Epithelial cell of esophagus (primary cell): ENCODE results near the gene NOD2.

ENCODE experiments used
- DNase-seq: peaks from one replicate; pipeline ENCODE4 v3.0.0; 2010; ENCODE audit warnings: low read depth
- H3K4me3 ChIP-seq: 2 replicates; pipeline ENCODE4 v1.5.1; 2011; ENCODE audit warnings: mild to moderate bottlenecking, low read length, control low read depth
- TF ChIP-seq, protein P1 (sequence below): IDR thresholded peaks from 2 replicates; pipeline ENCODE4 v1.5.1; 2011; ENCODE audit warnings: low read depth, mild to moderate bottlenecking, low read length, control low read depth, inconsistent platforms; ENCODE audit not compliant: insufficient read depth; ENCODE audit errors: missing control alignments

Gene NOD2

DNA sequence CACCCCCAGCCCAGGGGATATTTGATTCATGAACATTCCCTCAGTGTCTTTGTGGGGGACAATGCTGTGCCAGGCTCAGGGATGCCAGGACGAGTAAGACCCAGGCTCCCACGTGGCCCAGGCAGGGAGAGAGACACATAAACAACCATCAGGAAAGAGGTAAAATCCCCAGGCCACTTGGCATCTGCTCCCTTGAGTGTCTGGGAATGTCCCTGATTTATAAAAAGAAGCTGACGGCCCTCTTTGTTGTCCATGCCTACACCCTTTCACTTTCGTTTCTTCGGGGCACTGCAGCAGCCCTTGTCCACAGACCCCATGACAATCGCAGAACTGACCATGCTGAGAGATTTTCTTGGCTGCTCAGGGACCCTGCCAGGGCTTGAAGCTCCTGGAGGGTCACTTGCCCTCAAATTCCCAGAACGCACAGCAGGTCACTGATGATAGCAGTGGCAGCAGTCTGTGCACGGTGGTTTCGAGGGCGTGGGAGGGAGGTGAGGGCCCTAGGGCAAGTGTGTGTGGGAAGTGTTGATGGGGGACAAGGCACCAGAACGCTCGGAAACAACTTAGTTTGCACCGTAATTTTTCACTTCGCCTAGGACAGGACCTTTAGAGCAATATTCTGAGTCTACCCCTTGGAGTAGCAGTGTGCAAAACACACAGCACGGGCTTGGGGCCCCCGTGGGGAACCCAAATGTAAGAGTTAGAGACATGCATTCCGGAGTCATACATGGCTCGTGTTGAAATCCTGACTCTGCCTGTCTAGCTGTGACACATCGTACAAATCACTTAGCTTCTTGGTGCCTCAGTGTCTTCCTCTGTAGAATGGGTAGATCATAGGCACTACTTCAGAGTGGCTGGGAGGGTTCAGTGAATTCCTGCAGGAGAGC lies 4.7 kb downstream of the NOD2 start:
- TF ChIP-seq, protein P1, sequence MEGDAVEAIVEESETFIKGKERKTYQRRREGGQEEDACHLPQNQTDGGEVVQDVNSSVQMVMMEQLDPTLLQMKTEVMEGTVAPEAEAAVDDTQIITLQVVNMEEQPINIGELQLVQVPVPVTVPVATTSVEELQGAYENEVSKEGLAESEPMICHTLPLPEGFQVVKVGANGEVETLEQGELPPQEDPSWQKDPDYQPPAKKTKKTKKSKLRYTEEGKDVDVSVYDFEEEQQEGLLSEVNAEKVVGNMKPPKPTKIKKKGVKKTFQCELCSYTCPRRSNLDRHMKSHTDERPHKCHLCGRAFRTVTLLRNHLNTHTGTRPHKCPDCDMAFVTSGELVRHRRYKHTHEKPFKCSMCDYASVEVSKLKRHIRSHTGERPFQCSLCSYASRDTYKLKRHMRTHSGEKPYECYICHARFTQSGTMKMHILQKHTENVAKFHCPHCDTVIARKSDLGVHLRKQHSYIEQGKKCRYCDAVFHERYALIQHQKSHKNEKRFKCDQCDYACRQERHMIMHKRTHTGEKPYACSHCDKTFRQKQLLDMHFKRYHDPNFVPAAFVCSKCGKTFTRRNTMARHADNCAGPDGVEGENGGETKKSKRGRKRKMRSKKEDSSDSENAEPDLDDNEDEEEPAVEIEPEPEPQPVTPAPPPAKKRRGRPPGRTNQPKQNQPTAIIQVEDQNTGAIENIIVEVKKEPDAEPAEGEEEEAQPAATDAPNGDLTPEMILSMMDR: no peak
- peak; percentile 64 for DNase-seq
- H3K4me3 ChIP-seq: no peak overlapping the region

GRCh38 chr16:50699326-50700159 lies 6.1 kb downstream of the NOD2 start:
- TF ChIP-seq, protein P1: no peak
- H3K4me3 ChIP-seq: no peak overlapping the region
- DNase-seq: peak; percentile 100

- TF ChIP-seq, protein P1: no peak
- no peak overlapping the region for H3K4me3 ChIP-seq
- peak; percentile 76 for DNase-seq
Measured at GRCh38 chr16:50702725-50703124, 9.3 kb downstream of the NOD2 start.

GRCh38 chr16:50704245-50704644 lies 10.8 kb downstream of the NOD2 start:
- TF ChIP-seq, protein P1: no peak
- no peak for DNase-seq

GRCh38 chr16:50705436-50706110 lies 12.2 kb downstream of the NOD2 start:
- H3K4me3 ChIP-seq: no peak overlapping the region
- TF ChIP-seq, protein P1: no peak
- no peak for DNase-seq

More at GRCh38 chr16:50704245-50704644, 10.8 kb downstream of the NOD2 start:
- no peak overlapping the region for H3K4me3 ChIP-seq

DNA sequence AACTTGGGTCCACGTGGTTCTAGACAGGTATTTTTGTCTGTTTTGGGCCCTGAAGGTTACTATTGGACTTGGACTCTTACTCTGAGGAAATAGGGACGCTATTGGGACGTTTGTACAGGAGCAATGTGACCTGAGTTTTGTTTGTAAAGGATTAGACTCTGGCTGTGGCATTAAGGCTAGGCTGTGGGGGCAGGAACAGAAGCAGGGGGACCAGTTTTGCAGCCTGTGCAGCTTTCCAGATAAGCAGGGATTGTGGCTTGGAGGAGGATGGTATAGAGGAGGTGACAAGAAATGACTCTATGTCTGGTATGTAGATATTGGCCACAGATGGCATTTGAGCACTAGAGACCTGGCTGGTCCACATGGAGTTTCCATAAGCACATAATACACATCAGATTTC lies 12.8 kb downstream of the NOD2 start:
- no peak for DNase-seq
- TF ChIP-seq, protein P1: no peak
- H3K4me3 ChIP-seq: no peak overlapping the region
